HG03039 (cell line): ENCODE data around the gene ZNF366.

Source experiments
- ATAC-seq: cut with Tn5 transposase; IDR thresholded peaks from one replicate; pipeline ENCODE4 v1.9.1; 2021; ENCODE audit warnings: mild to moderate bottlenecking, moderate library complexity; ENCODE audit not compliant: unreplicated experiment

ZNF366 gene

GRCh38 chr5:72519111-72519510 is 11.9 kb upstream of the ZNF366 start:
- no peak for ATAC-seq

- no peak for ATAC-seq
Observed at GRCh38 chr5:72518001-72518683, 10.9 kb upstream of the ZNF366 start.

GRCh38 chr5:72516916-72517315 is 9.7 kb upstream of the ZNF366 start:
- no peak for ATAC-seq

GRCh38 chr5:72515211-72515610 is 8.0 kb upstream of the ZNF366 start:
- no peak for ATAC-seq

GRCh38 chr5:72512593-72512860 is 5.3 kb upstream of the ZNF366 start:
- no peak for ATAC-seq

GRCh38 chr5:72511774-72512592 is 4.8 kb upstream of the ZNF366 start:
- no peak for ATAC-seq

GRCh38 chr5:72511366-72511765 is 4.2 kb upstream of the ZNF366 start:
- ATAC-seq, result no peak

- no peak for ATAC-seq
Observed at GRCh38 chr5:72510610-72511181, 3.5 kb upstream of the ZNF366 start.

- no peak for ATAC-seq
Observed at GRCh38 chr5:72509401-72509800, 2.2 kb upstream of the ZNF366 start.

- ATAC-seq, result peak; percentile 87
Observed at GRCh38 chr5:72508241-72509170, 1.3 kb upstream of the ZNF366 start.

- ATAC-seq, result no peak
Observed at GRCh38 chr5:72507907-72508238, 663 bp upstream of the ZNF366 start.

- no peak for ATAC-seq
Observed at GRCh38 chr5:72506158-72506549, 1.1 kb downstream of the ZNF366 start.

GRCh38 chr5:72505539-72506157 is 1.6 kb downstream of the ZNF366 start:
- ATAC-seq, result no peak

- ATAC-seq, result no peak
Observed at GRCh38 chr5:72505016-72505415, 2.2 kb downstream of the ZNF366 start.

GRCh38 chr5:72503888-72504491 is 3.2 kb downstream of the ZNF366 start:
- no peak for ATAC-seq

- no peak for ATAC-seq
Observed at GRCh38 chr5:72501488-72501887, 5.7 kb downstream of the ZNF366 start.

GRCh38 chr5:72499730-72500129 is 7.5 kb downstream of the ZNF366 start:
- no peak for ATAC-seq

GRCh38 chr5:72499090-72499489 is 8.1 kb downstream of the ZNF366 start:
- ATAC-seq, result no peak

- ATAC-seq, result no peak
Observed at GRCh38 chr5:72498284-72498683, 8.9 kb downstream of the ZNF366 start.

- ATAC-seq, result no peak
Observed at GRCh38 chr5:72497823-72498222, 9.4 kb downstream of the ZNF366 start.

GRCh38 chr5:72495410-72495809 is 11.8 kb downstream of the ZNF366 start:
- ATAC-seq, result no peak
